Testis (tissue), 3 donors: ENCODE results near the gene WNT11. TPM values are rescaled to one million over a fixed set of nuclear protein-coding genes. Genes with fewer than 3 reads are reported as not detected.

Experiments
- DNase-seq: peaks from one replicate; pipeline ENCODE4 v3.0.0-alpha.2; 2019
- H3K27ac ChIP-seq, 2 donors: fragments of 200-600 bp; sonication (generic); one replicate each; pipeline ENCODE4 v1.5.1; 2019
- H3K27me3 ChIP-seq: fragments of 200-600 bp; sonication (generic); one replicate; pipeline ENCODE4 v1.5.1; 2019
- H3K36me3 ChIP-seq: fragments of 200-600 bp; sonication (generic); one replicate; pipeline ENCODE4 v1.5.1; 2017; ENCODE audit warnings: low read depth; ENCODE audit errors: missing control alignments
- H3K4me1 ChIP-seq: fragments of 200-600 bp; sonication (generic); one replicate; pipeline ENCODE4 v1.5.1; 2019
- H3K4me3 ChIP-seq, 2 donors: fragments of 200-600 bp; sonication (generic); one replicate each; pipeline ENCODE4 v1.5.1; 2017 to 2019
- H3K9me3 ChIP-seq: fragments of 200-600 bp; sonication (generic); one replicate; pipeline ENCODE4 v1.5.1; 2017
- CTCF ChIP-seq, 3 experiments: fragments of 450-650 bp in 2 of 3; fragments of 200-600 bp in 1 of 3; sonication (generic) in 1 of 3; IDR thresholded peaks; one replicate each; pipeline ENCODE4 v1.5.1; 2016 to 2019; ENCODE audit warnings: antibody characterized with exemption in 3 of 3, mild to moderate bottlenecking in 2 of 3, moderate library complexity in 1 of 3
- POLR2A ChIP-seq: fragments of 450-650 bp; IDR thresholded peaks from one replicate; pipeline ENCODE4 v1.6.1; 2017; ENCODE audit warnings: antibody characterized with exemption, mild to moderate bottlenecking, moderate library complexity
- WGBS, 2 donors: methylation state at CpG; one replicate each; pipeline ENCODE4 v1.1.5; 2018; 5-methylcytosine and 5-hydroxymethylcytosine counted together
- intact Hi-C: fragments of 100-400 bp; cut with DNase I; formaldehyde crosslinking; loops from one replicate; pipeline ENCODE4 v1.15.1; 2023; ENCODE audit warnings: low total_unique reads
- polyA plus RNA-seq: library from polyadenylated mRNA; stranded (reverse); fragments of 350-450 nt; fragmentation: Illumina TruSeq; extraction: RNeasy Lipid Tissue Mini Kit (QIAGEN cat#74804); gene quantifications from one replicate; pipeline ENCODE4 v1.2.3, GENCODE V29; 2014; ENCODE audit warnings: low read depth, low replicate concordance; ENCODE audit not compliant: insufficient read depth
- total RNA-seq, 2 donors: library from RNA; depleted of rRNA; stranded (reverse); fragments of >200 nt; gene quantifications; one replicate each; pipeline ENCODE4 v1.2.3, GENCODE V29; 2016

The WNT11 gene
- total and polyA plus RNA-seq, 3 donors from 2014 or later = 2.7 to 4.3 (median 2.8) TPM

DNA sequence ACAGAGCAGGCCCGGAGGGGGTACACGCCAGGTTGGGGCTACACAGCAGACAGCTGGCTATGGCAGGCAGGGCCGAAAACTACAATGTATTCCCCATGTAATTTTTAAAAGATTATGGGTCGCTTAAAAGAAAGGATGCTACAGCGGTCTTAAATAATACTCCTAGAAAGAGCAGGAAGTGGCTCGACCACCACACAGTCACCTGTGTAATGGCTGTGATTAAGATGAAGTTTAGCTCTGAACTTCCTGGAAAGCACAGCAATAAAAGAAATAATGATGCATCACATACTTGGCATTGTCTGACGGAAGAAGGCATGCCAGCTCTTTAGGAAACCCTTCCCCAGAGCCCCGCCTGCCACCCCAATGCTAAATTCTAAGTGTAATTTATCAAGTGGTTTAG, 32.6 kb downstream of the WNT11 start:
- Histone ChIP-seq H3K36me3 (no peaks in the 10 kb centered on the region), H3K4me1 (no peaks in the 10 kb centered on the region), H3K27me3 (no peaks in the 10 kb centered on the region), H3K27ac (no peak overlapping the region), H3K9me3 (no peaks in the 10 kb centered on the region), H3K4me3 (no peak overlapping the region)
- WGBS, 2 donors = 92 to 95% methylated on average over 8 of the region's 8 CpGs
- intact Hi-C loops = no loop called here
- no peak for DNase-seq
- TF ChIP-seq CTCF (IDR thresholded peaks at IDR 0.05) (no peak), POLR2A (no peak)

- no peak overlapping the region for H3K27ac ChIP-seq
- no peak for TF ChIP-seq CTCF (IDR thresholded peaks at IDR 0.05)
- TF ChIP-seq POLR2A = no peak
- 85 to 92% methylated on average over 7 to 13 of the region's 13 CpGs for WGBS, 2 donors
- H3K36me3 ChIP-seq = no peaks in the 10 kb centered on the region
- H3K4me3 ChIP-seq = no peak overlapping the region
- intact Hi-C loops = no loop called here
- H3K9me3 ChIP-seq = no peaks in the 10 kb centered on the region
- no peaks in the 10 kb centered on the region for H3K4me1 ChIP-seq
- no peaks in the 10 kb centered on the region for H3K27me3 ChIP-seq
- no peak for DNase-seq
These were observed 33.7 kb downstream of the WNT11 start for GRCh38 chr11:76172583-76172982.

- Histone ChIP-seq H3K9me3 (no peaks in the 10 kb centered on the region), H3K27me3 (no peaks in the 10 kb centered on the region), H3K4me1 (no peaks in the 10 kb centered on the region), H3K27ac (no peak overlapping the region), H3K4me3 (no peak overlapping the region), H3K36me3 (no peaks in the 10 kb centered on the region)
- intact Hi-C loops = no loop called here
- no peak for TF ChIP-seq POLR2A
- WGBS, 2 donors = 73 to 82% methylated on average over 2 to 4 of the region's 4 CpGs
- no peak for DNase-seq
These were observed 35.8 kb downstream of the WNT11 start for GRCh38 chr11:76170468-76170867.

GRCh38 chr11:76169473-76169896, 36.8 kb downstream of the WNT11 start:
- no peaks in the 10 kb centered on the region for H3K27me3 ChIP-seq
- no peaks in the 10 kb centered on the region for H3K4me1 ChIP-seq
- H3K36me3 ChIP-seq = no peaks in the 10 kb centered on the region
- no peak for TF ChIP-seq POLR2A
- no peak for TF ChIP-seq CTCF (IDR thresholded peaks at IDR 0.05)
- DNase-seq = no peak
- intact Hi-C loops = no loop called here
- 75 to 85% methylated on average over 12 to 13 of the region's 15 CpGs for WGBS, 2 donors
- H3K27ac ChIP-seq = no peak overlapping the region
- H3K4me3 ChIP-seq = no peak overlapping the region
- no peaks in the 10 kb centered on the region for H3K9me3 ChIP-seq

GRCh38 chr11:76167590-76167989, 38.7 kb downstream of the WNT11 start:
- no peak for DNase-seq
- WGBS, 2 donors = 48 to 58% methylated on average over 8 to 13 of the region's 13 CpGs
- intact Hi-C loops = no loop called here

More at GRCh38 chr11:76167590-76167989, 38.7 kb downstream of the WNT11 start:
- Histone ChIP-seq H3K4me3 (no peak overlapping the region), H3K4me1 (no peaks in the 10 kb centered on the region), H3K27ac (no peak overlapping the region), H3K36me3 (no peaks in the 10 kb centered on the region), H3K9me3 (no peaks in the 10 kb centered on the region), H3K27me3 (no peaks in the 10 kb centered on the region)
- TF ChIP-seq POLR2A (no peak), CTCF (IDR thresholded peaks at IDR 0.05) (no peak)
